SH-SY5Y (cell line): ENCODE measurements around the gene STARD4.

Experiments
- GATA2 ChIP-seq: IDR thresholded peaks from 2 replicates; pipeline ENCODE4 v1.6.1; 2011; ENCODE audit warnings: mild to moderate bottlenecking, low read depth, low read length
- GATA3 ChIP-seq: IDR thresholded peaks from 2 replicates; pipeline ENCODE4 v1.6.1; 2011; ENCODE audit warnings: low read depth, mild to moderate bottlenecking, low read length, moderate library complexity

- TF ChIP-seq GATA2 (no peak; the same call in 1 of the 2 replicates), GATA3 (no peak)
Observed at GRCh38 chr5:111461255-111461671, 51.1 kb downstream of the STARD4 start.
